Erythroblast (primary cell): ENCODE results near the gene INS.

Experiments
- GATA1 ChIP-seq: IDR thresholded peaks from 2 replicates; pipeline ENCODE4 v1.6.1; 2011; ENCODE audit warnings: low read depth, mild to moderate bottlenecking, control low read depth, low read length, moderate library complexity
- POLR2A ChIP-seq: IDR thresholded peaks from 2 replicates; pipeline ENCODE4 v1.6.1; 2011; ENCODE audit warnings: mild to moderate bottlenecking, low read length

DNA sequence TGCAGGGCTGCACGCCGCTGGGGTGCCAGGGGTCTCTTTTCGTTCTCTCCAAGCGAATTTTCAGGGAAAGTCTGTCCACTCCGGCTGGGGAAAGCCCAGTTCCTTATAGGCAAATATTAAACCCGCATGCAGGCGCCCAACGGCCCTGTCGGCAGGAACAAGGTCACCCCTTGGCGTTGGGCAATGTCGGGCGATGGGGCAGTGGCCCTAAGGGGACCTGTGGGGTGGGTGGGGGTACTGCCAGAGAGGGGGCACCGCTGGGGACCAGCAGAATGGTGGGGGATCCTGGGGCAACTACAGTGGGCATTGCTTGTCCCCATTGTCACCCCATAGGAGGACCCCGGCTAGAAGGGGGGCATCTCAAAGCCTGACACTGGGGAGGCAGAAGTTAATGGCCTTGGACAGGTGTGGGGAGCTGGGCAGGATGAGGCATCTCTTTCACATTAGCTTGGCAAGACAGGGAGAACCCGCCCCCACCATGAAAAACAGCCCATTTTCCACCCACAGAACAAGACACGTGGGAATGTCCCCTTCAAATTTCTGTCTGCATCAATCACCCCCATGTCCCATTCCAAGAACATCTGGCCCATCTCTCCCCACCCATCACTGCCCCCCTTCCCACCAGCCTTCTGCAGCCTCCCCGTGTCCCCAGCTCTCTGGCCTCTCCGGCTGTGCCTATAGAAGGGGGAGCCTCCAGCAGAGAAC is 16.3 kb downstream of the INS start:
- no peak for TF ChIP-seq POLR2A
- TF ChIP-seq GATA1 = no peak
